Measurements from ENCODE around the gene CLCF1. TPM values are rescaled to one million over a fixed set of nuclear protein-coding genes. Genes with fewer than 3 reads are reported as not detected.
A peak's percentile ranks its signal among the peaks of the same experiment; 100 is the strongest.

The CLCF1 gene
- total and polyA plus RNA-seq, 2 donors (not counting 3 experiments of a cell fraction or from before 2014, with no cell fraction given) = 5.8 to 6.5 TPM

DNA sequence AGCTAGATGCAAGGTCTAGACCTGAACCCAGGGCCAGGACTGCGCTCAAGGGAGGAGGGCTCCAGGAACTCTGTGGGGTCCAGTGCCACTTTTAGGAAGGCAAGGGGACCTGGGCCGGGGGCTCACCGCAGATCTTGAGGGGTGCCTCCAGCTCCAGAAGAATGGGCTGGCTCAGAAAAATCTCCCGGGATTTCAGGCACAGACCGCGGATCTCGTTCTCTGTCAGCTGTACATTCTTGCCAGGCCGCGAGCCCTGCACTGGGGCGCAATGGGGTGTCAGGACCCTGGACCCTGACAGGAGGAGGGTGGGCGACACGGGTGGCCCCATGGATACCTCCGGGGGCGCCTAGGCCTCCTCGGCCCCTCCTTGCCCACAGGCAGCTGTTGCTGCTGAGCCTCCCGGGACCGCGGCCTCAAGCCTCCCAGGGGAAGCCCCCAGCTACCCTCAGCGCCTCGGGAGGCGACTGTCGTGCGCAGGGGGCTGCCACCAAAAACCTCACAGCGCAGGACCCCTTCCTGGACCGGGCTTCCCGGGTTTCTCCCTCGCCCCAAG lies 27.6 kb upstream of the CLCF1 start:
- intact Hi-C loops (cut with micrococcal nuclease) = loop anchor here (1.0 kb wide), 2 partner anchors 9 to 105 kb away; no protein-coding TSS in a partner anchor
- Histone ChIP-seq H3K4me3 (replicated peaks in 1 of 3; ENCODE audit: insufficient read depth in 1 of 3, low read depth in 1 of 3, low read length in 3 of 3) (peak overlapping the region; percentile 79 to 89 (median 89)), H3K4me1 (ENCODE audit: control insufficient read depth, extremely low read depth, insufficient read depth, low read length) (peaks cover 19% of the 10 kb centered on the region), H2AFZ (ENCODE audit: low read depth, low read length) (peak overlapping the region; percentile 57), H3K9me3 (replicated peaks; ENCODE audit: control insufficient read depth, insufficient read depth, low read length) (no peaks in the 10 kb centered on the region), H3K4me2 (ENCODE audit: insufficient read depth, low read length) (peak overlapping the region; percentile 73), H3K27ac (ENCODE audit: insufficient read depth, low read depth, low read length) (peak overlapping the region; percentile 81), H3K36me3 (ENCODE audit: control insufficient read depth in 2 of 2, extremely low read depth in 1 of 2, insufficient read depth in 2 of 2, low read length in 2 of 2) (peaks cover 6 to 25% of the 10 kb centered on the region in 2 experiments), H3K27me3 (ENCODE audit: control insufficient read depth in 2 of 2, insufficient read depth in 2 of 2, low read length in 2 of 2) (no peaks in the 10 kb centered on the region), H3K9me1 (replicated peaks; ENCODE audit: control insufficient read depth, extremely low read depth, insufficient read depth, low read length) (no peaks in the 10 kb centered on the region), H3K79me2 (ENCODE audit: control insufficient read depth, insufficient read depth, low read length) (peaks cover 19% of the 10 kb centered on the region), H4K20me1 (replicated peaks; ENCODE audit: control insufficient read depth, extremely low read depth, insufficient read depth, low read length) (no peaks in the 10 kb centered on the region), H3K9ac (replicated peaks; ENCODE audit: extremely low read depth, insufficient read depth, low read length) (peak overlapping the region; percentile 89)
- DNase-seq (ENCODE audit: low read depth, low spot score) (no peak), FAIRE-seq (no peak)
- ChIA-PET CTCF (interaction anchor here (0.9 to 4.2 kb wide), 35 partner anchors 9 to 182 kb away, joined by 3 to 32 read pairs (median 6); partner anchors contain the start of genes AIP, CDK2AP2, CLCF1 and CORO1B), POLR2A (interaction anchor here (0.6 to 1.8 kb wide), 5 partner anchors 9 to 82 kb away, joined by 3 to 11 read pairs (median 4); partner anchors contain the start of genes AIP and RAD9A)
- dilution Hi-C loops (cut with MboI; ENCODE audit: extremely low pct_ligation_motif_present, low sequenced_read_pairs) = no loop called here
- BruUV-seq (replicated peaks) = no TSS peak
- no peak for TF ChIP-seq POLR2AphosphoS5 (IDR thresholded peaks at IDR 0.05; ENCODE audit: insufficient read depth, low read depth, low read length)
- TF ChIP-seq GATA2 (IDR thresholded peaks at IDR 0.05; ENCODE audit: insufficient read depth, insufficient read length, low read depth, low read length) = no peak
- TF ChIP-seq MYC (IDR thresholded peaks at IDR 0.05; ENCODE audit: low read depth, low read length) = no peak
- no peak for TF ChIP-seq EZH2 (IDR thresholded peaks at IDR 0.05; ENCODE audit: borderline replicate concordance, low read depth, low read length, severe bottlenecking)
- TF ChIP-seq POLR2A (IDR thresholded peaks at IDR 0.05; ENCODE audit: low read depth, low read length) = no peak
- TF ChIP-seq, protein P1, sequence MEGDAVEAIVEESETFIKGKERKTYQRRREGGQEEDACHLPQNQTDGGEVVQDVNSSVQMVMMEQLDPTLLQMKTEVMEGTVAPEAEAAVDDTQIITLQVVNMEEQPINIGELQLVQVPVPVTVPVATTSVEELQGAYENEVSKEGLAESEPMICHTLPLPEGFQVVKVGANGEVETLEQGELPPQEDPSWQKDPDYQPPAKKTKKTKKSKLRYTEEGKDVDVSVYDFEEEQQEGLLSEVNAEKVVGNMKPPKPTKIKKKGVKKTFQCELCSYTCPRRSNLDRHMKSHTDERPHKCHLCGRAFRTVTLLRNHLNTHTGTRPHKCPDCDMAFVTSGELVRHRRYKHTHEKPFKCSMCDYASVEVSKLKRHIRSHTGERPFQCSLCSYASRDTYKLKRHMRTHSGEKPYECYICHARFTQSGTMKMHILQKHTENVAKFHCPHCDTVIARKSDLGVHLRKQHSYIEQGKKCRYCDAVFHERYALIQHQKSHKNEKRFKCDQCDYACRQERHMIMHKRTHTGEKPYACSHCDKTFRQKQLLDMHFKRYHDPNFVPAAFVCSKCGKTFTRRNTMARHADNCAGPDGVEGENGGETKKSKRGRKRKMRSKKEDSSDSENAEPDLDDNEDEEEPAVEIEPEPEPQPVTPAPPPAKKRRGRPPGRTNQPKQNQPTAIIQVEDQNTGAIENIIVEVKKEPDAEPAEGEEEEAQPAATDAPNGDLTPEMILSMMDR (IDR thresholded peaks at IDR 0.05; ENCODE audit: extremely low read depth in 1 of 2, insufficient read depth in 1 of 2, low read depth in 1 of 2, low read length in 2 of 2) = no peak
- TF ChIP-seq FOS (IDR thresholded peaks at IDR 0.05; ENCODE audit: borderline replicate concordance, insufficient read depth, low read length) = no peak
- no peak for TF ChIP-seq JUN (IDR thresholded peaks at IDR 0.05; ENCODE audit: borderline replicate concordance, insufficient read depth, insufficient read length, low read depth)
- TF ChIP-seq, protein P2, sequence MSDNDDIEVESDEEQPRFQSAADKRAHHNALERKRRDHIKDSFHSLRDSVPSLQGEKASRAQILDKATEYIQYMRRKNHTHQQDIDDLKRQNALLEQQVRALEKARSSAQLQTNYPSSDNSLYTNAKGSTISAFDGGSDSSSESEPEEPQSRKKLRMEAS (IDR thresholded peaks at IDR 0.05; ENCODE audit: insufficient read depth, insufficient read length) = no peak

All from endothelial cell of umbilical vein (primary cell).